Measurements from ENCODE around the gene PPP5C.

GRCh38 chr19:46404055-46404752 lies 57.3 kb downstream of the PPP5C start:
- no peak for TF ChIP-seq CTCF (conservative IDR thresholded peaks at IDR 0.05; ENCODE audit: low read length)
- no peak for TF ChIP-seq EZH2phosphoT487 (IDR thresholded peaks at IDR 0.05; ENCODE audit: borderline replicate concordance)
